ENCODE data around the gene SCN7A.

DNA sequence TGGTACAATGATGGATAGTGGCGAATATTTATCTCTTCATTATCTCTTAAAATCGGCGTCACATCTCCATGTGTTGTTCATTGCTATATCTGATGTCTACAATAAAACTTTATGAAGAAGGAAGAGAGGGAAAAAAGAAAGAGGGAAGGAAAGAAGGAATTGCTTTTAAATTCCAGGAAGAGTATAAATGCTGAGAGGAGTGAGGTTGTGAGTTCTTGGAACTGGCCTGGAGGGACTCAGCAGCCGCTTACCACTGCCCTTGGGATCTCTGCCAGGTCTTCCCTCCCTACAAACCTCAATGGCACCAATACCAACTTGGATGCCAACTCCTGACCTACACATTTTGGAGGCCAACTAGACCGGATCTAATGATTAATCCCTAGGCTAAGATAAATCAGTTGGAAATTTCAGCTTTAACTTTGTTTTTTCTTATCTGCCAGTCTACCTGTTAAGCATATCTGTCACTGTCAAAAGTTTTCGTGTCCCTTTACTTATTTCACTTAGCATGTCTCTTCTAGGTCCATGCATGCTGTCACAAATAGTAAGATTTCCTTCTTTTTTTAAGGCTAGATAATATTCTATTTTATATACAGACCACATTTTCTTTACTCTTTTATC lies 128.1 kb downstream of the SCN7A start:
- TF ChIP-seq, protein P1, sequence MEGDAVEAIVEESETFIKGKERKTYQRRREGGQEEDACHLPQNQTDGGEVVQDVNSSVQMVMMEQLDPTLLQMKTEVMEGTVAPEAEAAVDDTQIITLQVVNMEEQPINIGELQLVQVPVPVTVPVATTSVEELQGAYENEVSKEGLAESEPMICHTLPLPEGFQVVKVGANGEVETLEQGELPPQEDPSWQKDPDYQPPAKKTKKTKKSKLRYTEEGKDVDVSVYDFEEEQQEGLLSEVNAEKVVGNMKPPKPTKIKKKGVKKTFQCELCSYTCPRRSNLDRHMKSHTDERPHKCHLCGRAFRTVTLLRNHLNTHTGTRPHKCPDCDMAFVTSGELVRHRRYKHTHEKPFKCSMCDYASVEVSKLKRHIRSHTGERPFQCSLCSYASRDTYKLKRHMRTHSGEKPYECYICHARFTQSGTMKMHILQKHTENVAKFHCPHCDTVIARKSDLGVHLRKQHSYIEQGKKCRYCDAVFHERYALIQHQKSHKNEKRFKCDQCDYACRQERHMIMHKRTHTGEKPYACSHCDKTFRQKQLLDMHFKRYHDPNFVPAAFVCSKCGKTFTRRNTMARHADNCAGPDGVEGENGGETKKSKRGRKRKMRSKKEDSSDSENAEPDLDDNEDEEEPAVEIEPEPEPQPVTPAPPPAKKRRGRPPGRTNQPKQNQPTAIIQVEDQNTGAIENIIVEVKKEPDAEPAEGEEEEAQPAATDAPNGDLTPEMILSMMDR (IDR thresholded peaks at IDR 0.05), result no peak
- TF ChIP-seq POLR2A (IDR thresholded peaks at IDR 0.05), result no peak

Measured in adrenal gland (tissue), 5 donors.